CD4-positive, alpha-beta T cell (primary cell): ENCODE results near the gene GOPC. TPM values are rescaled to one million over a fixed set of nuclear protein-coding genes. Genes with fewer than 3 reads are reported as not detected.

Source experiments
- ATAC-seq: fragments of 200-7000 bp; cut with Tn5 transposase; one replicate; pipeline ENCODE4 v1.10.0; 2022; ENCODE audit warnings: mild to moderate bottlenecking; ENCODE audit not compliant: poor library complexity
- CTCF ChIA-PET: fragments of 350-600 bp; sonication (Branson Sonifier 250); formaldehyde crosslinking; loops from one replicate; lab custom pipeline; 2021; ENCODE audit warnings: antibody characterized with exemption, inconsistent platforms; lab: Charles Lee
- POLR2A ChIA-PET: fragments of 350-600 bp; sonication (Branson Sonifier 250); formaldehyde crosslinking; loops from one replicate; lab custom pipeline; 2021; ENCODE audit warnings: antibody characterized with exemption, inconsistent platforms; lab: Charles Lee
- DNase-seq, 14 experiments: peaks; one replicate each; pipeline ENCODE4 v3.0.0-alpha.2; 2013 to 2020; ENCODE audit warnings: mixed read lengths in 2 of 14
- H3K27ac ChIP-seq, 2 donors: one replicate each; pipeline versions ENCODE4 v1.5.1 to v1.7.0; 2013; ENCODE audit warnings: low read length in 2 of 2, low read depth in 1 of 2, mild to moderate bottlenecking in 1 of 2
- H3K27me3 ChIP-seq, 2 experiments: 1 replicate in 1 of 2; 2 replicates in 1 of 2; pipeline versions ENCODE4 v1.6.1 to v1.7.0; 2013; ENCODE audit warnings: low read length in 2 of 2, control low read depth in 1 of 2, mild to moderate bottlenecking in 1 of 2, moderate library complexity in 1 of 2; ENCODE audit not compliant: insufficient read depth in 2 of 2, control insufficient read depth in 1 of 2
- H3K36me3 ChIP-seq: one replicate; pipeline ENCODE4 v1.6.1; 2013; ENCODE audit warnings: low read length, control low read depth; ENCODE audit not compliant: insufficient read depth
- H3K4me1 ChIP-seq: one replicate; pipeline ENCODE4 v1.6.1; 2013; ENCODE audit warnings: low read length, control low read depth; ENCODE audit not compliant: insufficient read depth
- H3K4me3 ChIP-seq: one replicate; pipeline ENCODE4 v1.5.1; 2013; ENCODE audit warnings: mild to moderate bottlenecking, low read length, moderate library complexity
- H3K9me3 ChIP-seq, 2 experiments: 1 replicate in 1 of 2; 2 replicates in 1 of 2; pipeline versions ENCODE4 v1.6.1 to v1.7.0; 2013; ENCODE audit warnings: low read length in 2 of 2, mild to moderate bottlenecking in 2 of 2, control low read depth in 1 of 2, moderate library complexity in 1 of 2; ENCODE audit not compliant: control insufficient read depth in 1 of 2, insufficient read depth in 1 of 2
- H3K27ac Mint-ChIP-seq: one replicate; pipeline ENCODE4 v1.8.0; 2020; ENCODE audit warnings: mixed read lengths
- H3K27me3 Mint-ChIP-seq: one replicate; pipeline ENCODE4 v1.8.0; 2021; ENCODE audit warnings: mixed read lengths
- H3K36me3 Mint-ChIP-seq: one replicate; pipeline ENCODE4 v1.8.0; 2021; ENCODE audit warnings: low read depth, mixed read lengths
- H3K4me1 Mint-ChIP-seq: one replicate; pipeline ENCODE4 v1.8.0; 2021; ENCODE audit warnings: low read depth, mixed read lengths
- H3K4me3 Mint-ChIP-seq: one replicate; pipeline ENCODE4 v1.8.0; 2020; ENCODE audit warnings: mild to moderate bottlenecking, mixed read lengths
- H3K9me3 Mint-ChIP-seq: one replicate; pipeline ENCODE4 v1.8.0; 2020; ENCODE audit warnings: mixed read lengths
- CTCF ChIP-seq: fragments of 200-600 bp; IDR thresholded peaks from one replicate; pipeline ENCODE4 v1.8.0; 2022; ENCODE audit warnings: antibody characterized with exemption, mild to moderate bottlenecking
- intact Hi-C, 2 experiments: fragments of 100-400 bp; cut with DNase I in 1 of 2; cut with micrococcal nuclease in 1 of 2; formaldehyde crosslinking; loops; one replicate each; pipeline versions ENCODE4 v1.15.1 to v1.9.0; 2023 to 2025; cut with DNase I, micrococcal nuclease
- total RNA-seq, 174 experiments: library from RNA in 2 of 174; stranded (reverse) in 2 of 174; gene quantifications; one replicate each; pipeline ENCODE4 v1.2.3 and lab custom pipeline; 2021 to 2026

Gene GOPC
- total RNA-seq, 2 experiments from 2014 or later: 9.7 to 10.8 TPM

- CTCF ChIA-PET: no interaction called here
- Histone ChIP-seq H3K27ac (no peak overlapping the region), H3K36me3 (no peaks in the 10 kb centered on the region), H3K4me1 (no peaks in the 10 kb centered on the region), H3K4me3 (no peak overlapping the region), H3K27me3 (peaks cover 3 to 5% of the 10 kb centered on the region in 2 experiments), H3K9me3 (no peaks in the 10 kb centered on the region)
- peaks cover 20% of the 10 kb centered on the region for H3K27me3 Mint-ChIP-seq
- no peak overlapping the region for H3K27ac Mint-ChIP-seq
- H3K9me3 Mint-ChIP-seq: no peaks in the 10 kb centered on the region
- intact Hi-C loops: no loop called here
- no peaks in the 10 kb centered on the region for H3K4me1 Mint-ChIP-seq
- TF ChIP-seq CTCF: no peak
- DNase-seq (no peak), ATAC-seq (no peak)
- no peak overlapping the region for H3K4me3 Mint-ChIP-seq
- POLR2A ChIA-PET: no interaction called here
- H3K36me3 Mint-ChIP-seq: no peaks in the 10 kb centered on the region
Measured at GRCh38 chr6:117512987-117513573, 89.2 kb downstream of the GOPC start.

DNA sequence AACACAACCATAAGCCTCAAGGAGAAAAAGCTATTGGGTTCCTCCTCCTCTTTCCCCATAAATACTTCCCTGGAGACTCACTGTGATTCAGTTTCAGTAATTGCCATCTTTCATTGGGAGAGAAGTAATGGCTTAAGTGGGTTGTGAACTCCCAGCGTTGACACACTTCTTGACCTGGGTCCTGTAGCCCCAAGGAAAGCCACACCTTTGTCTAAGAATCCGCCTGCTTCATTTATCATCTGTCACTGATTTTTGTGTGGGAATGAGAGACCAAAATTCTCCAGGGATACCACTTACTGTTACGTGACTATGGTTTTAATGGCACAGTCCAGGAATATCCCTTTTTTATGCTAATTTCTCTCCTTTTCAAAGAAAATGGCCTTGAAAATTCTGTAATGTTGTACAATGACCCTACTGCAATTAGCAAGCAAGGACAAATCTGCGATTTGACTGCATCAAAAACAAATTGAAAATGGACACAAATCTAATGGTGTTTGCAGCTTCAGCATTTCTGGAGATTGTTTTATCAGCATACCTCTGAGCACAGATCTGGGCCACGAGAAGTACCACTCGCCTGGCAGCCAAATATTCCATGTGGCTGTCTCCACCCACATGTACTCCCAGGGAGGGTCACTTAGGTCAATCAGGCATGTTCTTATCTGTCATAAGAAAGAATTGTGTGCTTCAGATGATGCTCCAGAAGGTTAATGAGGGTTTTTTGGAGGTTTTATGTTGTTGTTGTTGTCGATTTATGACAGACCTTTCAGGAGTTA lies 90.1 kb downstream of the GOPC start:
- Mint-ChIP-seq H3K27me3 (peaks cover 20% of the 10 kb centered on the region), H3K27ac (no peak overlapping the region), H3K4me3 (no peak overlapping the region), H3K9me3 (no peaks in the 10 kb centered on the region), H3K36me3 (no peaks in the 10 kb centered on the region), H3K4me1 (no peaks in the 10 kb centered on the region)
- DNase-seq: no peak
- Histone ChIP-seq H3K27me3 (peaks cover 3 to 5% of the 10 kb centered on the region in 2 experiments), H3K36me3 (no peaks in the 10 kb centered on the region), H3K4me3 (no peak overlapping the region), H3K9me3 (no peaks in the 10 kb centered on the region), H3K27ac (no peak overlapping the region), H3K4me1 (no peaks in the 10 kb centered on the region)
- ChIA-PET POLR2A (no interaction called here), CTCF (no interaction called here)
- no peak for ATAC-seq
- TF ChIP-seq CTCF: no peak
- intact Hi-C loops: no loop called here

Other genes with a start within 250 kb of the GOPC start
- gene ROS1, start 176.6 kb downstream of the GOPC start, total RNA-seq: not detected
- gene DCBLD1, start 119.8 kb downstream of the GOPC start, total RNA-seq: 1 to 10 TPM; 1.3 to 1.4 TPM
- 10 to 100 TPM; 16.2 to 16.6 TPM for gene NUS1, start 73.0 kb upstream of the GOPC start, total RNA-seq